Keratinocyte (primary cell): ENCODE measurements around the gene LUC7L3. TPM values are rescaled to one million over a fixed set of nuclear protein-coding genes. Genes with fewer than 3 reads are reported as not detected.
"Not testable (repeated sequence)": the region's sequence is repeated elsewhere in the genome, so short reads cannot be mapped to it uniquely, and the experiment has no call there.

ENCODE experiments used
- DNase-seq: peaks from one replicate; pipeline ENCODE4 v3.0.0-alpha.2; 2011; ENCODE audit warnings: low read depth, missing footprints, low spot score
- FAIRE-seq: peaks from 2 replicates; lab custom pipeline; 2011; peaks lifted over from hg19 to GRCh38; lab: Jason Lieb, UNC
- H2AFZ ChIP-seq: 2 replicates; pipeline ENCODE4 v1.6.0; 2012; ENCODE audit warnings: low read length, control low read depth, inconsistent platforms; ENCODE audit not compliant: control insufficient read depth
- H3K27ac ChIP-seq: 2 replicates; pipeline ENCODE4 v1.5.1; 2011; ENCODE audit warnings: low read length; ENCODE audit not compliant: control insufficient read depth, insufficient read depth
- H3K27me3 ChIP-seq: 3 replicates; pipeline ENCODE4 v1.6.0; 2011; ENCODE audit warnings: low read length; ENCODE audit not compliant: control insufficient read depth, insufficient read depth; ENCODE audit errors: extremely low read depth
- H3K36me3 ChIP-seq, 2 experiments: 2 replicates in 1 of 2; 3 replicates in 1 of 2; pipeline ENCODE4 v1.5.1; 2011; ENCODE audit warnings: low read length in 2 of 2, mild to moderate bottlenecking in 1 of 2; ENCODE audit not compliant: control insufficient read depth in 2 of 2, insufficient read depth in 2 of 2; ENCODE audit errors: extremely low read depth in 1 of 2
- H3K4me1 ChIP-seq: 3 replicates; pipeline ENCODE4 v1.5.1; 2011; ENCODE audit warnings: low read length; ENCODE audit not compliant: control insufficient read depth, insufficient read depth; ENCODE audit errors: extremely low read depth
- H3K4me2 ChIP-seq: 3 replicates; pipeline ENCODE4 v1.6.0; 2011; ENCODE audit warnings: low read depth, low read length; ENCODE audit not compliant: control insufficient read depth, insufficient read depth; ENCODE audit errors: extremely low read depth
- H3K4me3 ChIP-seq, 3 experiments: fragments of 200-600 bp in 1 of 3; sonication (generic) in 1 of 3; 2 replicates in 2 of 3; 3 replicates in 1 of 3; pipeline ENCODE4 v1.5.1; 2011 to 2016; ENCODE audit warnings: low read length in 3 of 3, mild to moderate bottlenecking in 3 of 3, control low read depth in 2 of 3, inconsistent platforms in 1 of 3, low read depth in 1 of 3, mixed read lengths in 1 of 3, mixed run types in 1 of 3, moderate library complexity in 1 of 3; ENCODE audit not compliant: control insufficient read depth in 2 of 3, insufficient read depth in 2 of 3; ENCODE audit errors: extremely low read depth in 1 of 3
- H3K79me2 ChIP-seq: 2 replicates; pipeline ENCODE4 v1.6.0; 2012; ENCODE audit warnings: low read length; ENCODE audit not compliant: control insufficient read depth, insufficient read depth
- H3K9ac ChIP-seq: 3 replicates; pipeline ENCODE4 v1.6.0; 2011; ENCODE audit warnings: low read length; ENCODE audit not compliant: control insufficient read depth, insufficient read depth; ENCODE audit errors: extremely low read depth
- H3K9me1 ChIP-seq: 3 replicates; pipeline ENCODE4 v1.6.0; 2011; ENCODE audit warnings: low read length; ENCODE audit not compliant: control insufficient read depth, insufficient read depth; ENCODE audit errors: extremely low read depth
- H3K9me3 ChIP-seq: 2 replicates; pipeline ENCODE4 v1.5.1; 2012; ENCODE audit warnings: low read depth, low read length; ENCODE audit not compliant: control insufficient read depth
- H4K20me1 ChIP-seq: 3 replicates; pipeline ENCODE4 v1.6.0; 2011; ENCODE audit warnings: low read length; ENCODE audit not compliant: control insufficient read depth, insufficient read depth; ENCODE audit errors: extremely low read depth
- EZH2 ChIP-seq: IDR thresholded peaks from one replicate; pipeline ENCODE4 v1.6.1; 2012; ENCODE audit warnings: inconsistent platforms, mild to moderate bottlenecking, low read length, moderate library complexity
- dilution Hi-C: fragments of 300-500 bp; cut with MboI; formaldehyde crosslinking; loops from one replicate; pipeline ENCODE4 v1.7.0; 2020; ENCODE audit warnings: low sequenced_read_pairs; ENCODE audit not compliant: extremely low pct_ligation_motif_present
- polyA plus RNA-seq, 5 experiments: library from polyadenylated mRNA; depleted of rRNA in 3 of 5; stranded (reverse) in 3 of 5; stranded (forward) in 1 of 5; unstranded in 1 of 5; fragments of >200 nt; gene quantifications; 1 replicate in 1 of 5; 2 replicates in 3 of 5; 3 replicates in 1 of 5; pipeline versions ENCODE4 v1.2.1 to v1.2.3, GENCODE V29; 2011 to 2012; ENCODE audit warnings: missing spikeins in 2 of 5, low read depth in 1 of 5, low replicate concordance in 1 of 5
- TF ChIP-seq, protein P1 (sequence below), 3 experiments: IDR thresholded peaks in 1 of 3; conservative IDR thresholded peaks in 1 of 3; optimal IDR thresholded peaks in 1 of 3; 2 replicates in 2 of 3; 3 replicates in 1 of 3; pipeline versions ENCODE3 to v1.5.1; 2011; ENCODE audit warnings: low read length in 3 of 3, mild to moderate bottlenecking in 3 of 3, moderate library complexity in 2 of 3, control low read depth in 1 of 3, inconsistent platforms in 1 of 3; ENCODE audit not compliant: insufficient read depth in 2 of 3; ENCODE audit errors: extremely low read depth in 1 of 3

LUC7L3 gene
- polyA plus RNA-seq, 1 donor (not counting 4 experiments of a cell fraction or from before 2014, with no cell fraction given), result 92.4 TPM

DNA sequence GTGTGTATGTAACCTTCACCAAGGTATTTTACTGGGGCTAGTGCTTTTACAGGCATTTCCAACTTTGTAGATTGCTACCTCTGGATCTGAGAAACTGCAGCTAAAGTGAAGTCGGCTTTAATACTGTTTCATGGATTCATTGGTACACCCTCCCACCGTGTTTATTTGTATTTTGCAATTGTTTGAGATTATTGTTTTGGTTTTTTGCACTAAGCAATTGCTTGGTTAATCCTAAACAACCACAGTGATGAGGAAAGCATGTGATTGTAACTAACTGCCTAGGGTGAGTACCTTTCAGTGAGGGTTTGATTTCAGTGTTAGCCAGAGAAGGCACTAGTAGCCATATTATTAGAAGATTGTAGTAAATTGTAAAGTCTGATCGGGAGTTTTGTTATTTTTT lies 3.3 kb downstream of the LUC7L3 start:
- Histone ChIP-seq H3K27me3 (no peaks in the 10 kb centered on the region), H3K4me1 (peaks cover 20% of the 10 kb centered on the region), H2AFZ (no peak overlapping the region), H3K4me2 (peak overlapping the region; percentile 79), H3K27ac (no peak overlapping the region), H3K9ac (no peak overlapping the region), H3K4me3 (peak overlapping the region in 2 of 3 experiments; percentile 28 to 49), H4K20me1 (peaks cover 44% of the 10 kb centered on the region), H3K36me3 (no peaks in the 10 kb centered on the region), H3K9me1 (no peaks in the 10 kb centered on the region), H3K9me3 (no peaks in the 10 kb centered on the region), H3K79me2 (peaks cover 84% of the 10 kb centered on the region)
- dilution Hi-C loops, result no loop called here
- DNase-seq, result no peak
- no peak for FAIRE-seq
- TF ChIP-seq, protein P1, sequence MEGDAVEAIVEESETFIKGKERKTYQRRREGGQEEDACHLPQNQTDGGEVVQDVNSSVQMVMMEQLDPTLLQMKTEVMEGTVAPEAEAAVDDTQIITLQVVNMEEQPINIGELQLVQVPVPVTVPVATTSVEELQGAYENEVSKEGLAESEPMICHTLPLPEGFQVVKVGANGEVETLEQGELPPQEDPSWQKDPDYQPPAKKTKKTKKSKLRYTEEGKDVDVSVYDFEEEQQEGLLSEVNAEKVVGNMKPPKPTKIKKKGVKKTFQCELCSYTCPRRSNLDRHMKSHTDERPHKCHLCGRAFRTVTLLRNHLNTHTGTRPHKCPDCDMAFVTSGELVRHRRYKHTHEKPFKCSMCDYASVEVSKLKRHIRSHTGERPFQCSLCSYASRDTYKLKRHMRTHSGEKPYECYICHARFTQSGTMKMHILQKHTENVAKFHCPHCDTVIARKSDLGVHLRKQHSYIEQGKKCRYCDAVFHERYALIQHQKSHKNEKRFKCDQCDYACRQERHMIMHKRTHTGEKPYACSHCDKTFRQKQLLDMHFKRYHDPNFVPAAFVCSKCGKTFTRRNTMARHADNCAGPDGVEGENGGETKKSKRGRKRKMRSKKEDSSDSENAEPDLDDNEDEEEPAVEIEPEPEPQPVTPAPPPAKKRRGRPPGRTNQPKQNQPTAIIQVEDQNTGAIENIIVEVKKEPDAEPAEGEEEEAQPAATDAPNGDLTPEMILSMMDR (optimal IDR thresholded peaks at IDR 0.05 in 1 of 3, IDR thresholded peaks at IDR 0.05 in 1 of 3, conservative IDR thresholded peaks at IDR 0.05 in 1 of 3; ENCODE audit: extremely low read depth in 1 of 3, insufficient read depth in 2 of 3, low read length in 3 of 3), result no peak
- no peak for TF ChIP-seq EZH2

DNA sequence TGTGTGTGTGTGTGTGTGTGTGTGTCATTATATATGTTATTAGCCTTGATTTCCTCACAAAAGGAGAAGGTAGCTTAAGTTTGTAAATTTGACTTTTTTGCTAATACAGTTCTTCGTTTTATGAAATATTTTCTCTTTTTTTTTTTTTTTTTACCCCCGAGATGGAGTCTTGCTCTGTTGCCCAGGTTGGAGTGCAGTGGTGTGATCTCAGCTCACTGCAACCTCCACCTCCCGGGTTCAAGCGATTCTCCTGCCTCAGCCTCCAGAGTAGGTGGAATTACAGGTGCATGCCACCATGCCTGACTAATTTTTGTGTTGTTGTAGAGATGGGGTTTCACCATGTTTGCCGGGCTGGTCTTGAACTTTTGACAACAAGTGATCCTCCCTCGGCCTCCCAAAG lies 5.2 kb downstream of the LUC7L3 start:
- not testable (repeated sequence) for H3K27me3 ChIP-seq, FAIRE-seq

More for the DNA sequence above, 5.2 kb downstream of the LUC7L3 start:
- H3K4me2 ChIP-seq, H3K9me1 ChIP-seq, dilution Hi-C loops, H3K36me3 ChIP-seq, H3K27ac ChIP-seq, H3K9ac ChIP-seq, DNase-seq, H2AFZ ChIP-seq, H3K9me3 ChIP-seq, H3K4me3 ChIP-seq: not testable (repeated sequence)
- Histone ChIP-seq H4K20me1 (peaks cover 50% of the 10 kb centered on the region), H3K79me2 (peaks cover 100% of the 10 kb centered on the region), H3K4me1 (peaks cover 20% of the 10 kb centered on the region)
